ENCODE results near the gene TMEM132E.

DNA sequence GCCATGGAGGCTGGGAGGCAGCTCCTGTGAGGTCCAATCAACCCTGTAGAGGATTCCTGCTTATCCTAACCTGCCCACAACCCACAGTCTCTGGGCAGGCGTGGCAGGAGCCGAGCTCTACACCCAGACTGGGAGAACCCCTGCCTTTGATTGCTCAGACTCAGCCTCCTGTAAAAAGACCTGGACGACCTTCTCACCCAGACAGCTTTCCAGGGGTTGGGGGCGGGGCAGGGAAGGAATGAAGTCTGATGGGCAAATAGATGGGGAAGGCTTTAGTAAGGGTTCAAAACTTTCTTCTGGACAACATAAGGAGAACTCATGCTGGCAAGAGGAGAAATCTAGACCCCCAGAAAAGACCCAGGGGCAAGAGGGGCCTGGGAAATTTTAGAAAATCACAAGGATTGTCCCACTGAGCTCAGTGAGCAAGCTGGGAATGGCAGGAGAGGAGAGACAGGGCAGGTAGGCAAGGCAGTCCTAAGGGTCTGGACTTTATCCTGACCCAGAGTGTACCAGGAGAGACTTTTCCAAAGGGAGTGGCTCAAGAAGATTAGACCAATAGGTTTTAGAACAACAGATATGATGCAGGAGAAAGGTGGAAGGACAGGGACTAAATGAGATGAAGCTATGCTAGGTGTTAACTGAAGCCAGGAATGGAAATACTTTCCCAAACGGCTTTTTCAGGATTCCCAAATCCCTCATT is 70.8 kb downstream of the TMEM132E start:
- no peak for TF ChIP-seq EZH2phosphoT487 (IDR thresholded peaks at IDR 0.05; ENCODE audit: insufficient read depth, low read depth)
- no peak for TF ChIP-seq EZH2 (IDR thresholded peaks at IDR 0.05; ENCODE audit: insufficient read depth, poor library complexity, severe bottlenecking)
